ENCODE results near the gene PSMC1. TPM values are rescaled to one million over a fixed set of nuclear protein-coding genes. Genes with fewer than 3 reads are reported as not detected.

Gene PSMC1
- total RNA-seq, 2 donors from 2014 or later = 77.4 to 94.3 TPM

DNA sequence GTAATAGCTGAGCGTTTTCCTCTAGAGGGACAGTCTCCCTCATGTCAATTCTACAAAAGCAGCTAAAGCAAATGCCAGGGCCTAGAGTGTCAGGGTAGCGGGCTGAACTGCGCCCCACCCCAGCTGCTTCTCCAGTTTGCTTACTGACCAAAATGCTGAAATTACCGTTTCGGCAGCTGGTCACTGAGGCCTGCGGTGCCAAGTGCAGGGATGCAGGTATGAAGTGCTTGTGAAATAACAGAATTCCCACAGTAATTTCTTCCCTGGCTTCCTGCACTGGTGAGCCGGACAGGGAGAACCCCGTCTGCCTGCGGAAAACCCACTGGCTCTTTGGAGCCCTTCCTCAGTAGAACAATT, 19.1 kb downstream of the PSMC1 start:
- no peak overlapping the region for H3K4me3 ChIP-seq
- intact Hi-C loops (cut with DNase I) = no loop called here
- no peaks in the 10 kb centered on the region for H3K27me3 ChIP-seq (replicated peaks; ENCODE audit: insufficient read depth)
- peaks cover 0 to 6% of the 10 kb centered on the region in 2 donors for H3K36me3 ChIP-seq
- TF ChIP-seq, protein P1, sequence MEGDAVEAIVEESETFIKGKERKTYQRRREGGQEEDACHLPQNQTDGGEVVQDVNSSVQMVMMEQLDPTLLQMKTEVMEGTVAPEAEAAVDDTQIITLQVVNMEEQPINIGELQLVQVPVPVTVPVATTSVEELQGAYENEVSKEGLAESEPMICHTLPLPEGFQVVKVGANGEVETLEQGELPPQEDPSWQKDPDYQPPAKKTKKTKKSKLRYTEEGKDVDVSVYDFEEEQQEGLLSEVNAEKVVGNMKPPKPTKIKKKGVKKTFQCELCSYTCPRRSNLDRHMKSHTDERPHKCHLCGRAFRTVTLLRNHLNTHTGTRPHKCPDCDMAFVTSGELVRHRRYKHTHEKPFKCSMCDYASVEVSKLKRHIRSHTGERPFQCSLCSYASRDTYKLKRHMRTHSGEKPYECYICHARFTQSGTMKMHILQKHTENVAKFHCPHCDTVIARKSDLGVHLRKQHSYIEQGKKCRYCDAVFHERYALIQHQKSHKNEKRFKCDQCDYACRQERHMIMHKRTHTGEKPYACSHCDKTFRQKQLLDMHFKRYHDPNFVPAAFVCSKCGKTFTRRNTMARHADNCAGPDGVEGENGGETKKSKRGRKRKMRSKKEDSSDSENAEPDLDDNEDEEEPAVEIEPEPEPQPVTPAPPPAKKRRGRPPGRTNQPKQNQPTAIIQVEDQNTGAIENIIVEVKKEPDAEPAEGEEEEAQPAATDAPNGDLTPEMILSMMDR (IDR thresholded peaks at IDR 0.05) = no peak
- TF ChIP-seq POLR2AphosphoS5 (IDR thresholded peaks at IDR 0.05) (no peak), POLR2A (IDR thresholded peaks at IDR 0.05) (no peak)
- DNase-seq (ENCODE audit: low spot score) = no peak
- no peaks in the 10 kb centered on the region for H3K9me3 ChIP-seq
- no peak overlapping the region for H3K27ac ChIP-seq
- WGBS = 84% methylated on average over 9 of the region's 9 CpGs
- no peaks in the 10 kb centered on the region for H3K4me1 ChIP-seq (replicated peaks)

GRCh38 chr14:90275820-90276219, 19.5 kb downstream of the PSMC1 start:
- WGBS = 86% methylated on average over 8 of the region's 8 CpGs
- no peaks in the 10 kb centered on the region for H3K27me3 ChIP-seq (replicated peaks; ENCODE audit: insufficient read depth)
- TF ChIP-seq, protein P1 (IDR thresholded peaks at IDR 0.05) = no peak
- TF ChIP-seq POLR2A (IDR thresholded peaks at IDR 0.05) (no peak), POLR2AphosphoS5 (IDR thresholded peaks at IDR 0.05) (no peak)
- no peaks in the 10 kb centered on the region for H3K9me3 ChIP-seq
- intact Hi-C loops (cut with DNase I) = no loop called here
- no peaks in the 10 kb centered on the region for H3K4me1 ChIP-seq (replicated peaks)
- no peak overlapping the region for H3K27ac ChIP-seq
- H3K4me3 ChIP-seq = no peak overlapping the region
- peaks cover 0 to 6% of the 10 kb centered on the region in 2 donors for H3K36me3 ChIP-seq
- no peak for DNase-seq (ENCODE audit: low spot score)

- 73% methylated on average over 18 of the region's 18 CpGs for WGBS
- no peak overlapping the region for H3K4me3 ChIP-seq
- H3K27ac ChIP-seq = no peak overlapping the region
- no peaks in the 10 kb centered on the region for H3K27me3 ChIP-seq (replicated peaks; ENCODE audit: insufficient read depth)
- H3K4me1 ChIP-seq (replicated peaks) = no peaks in the 10 kb centered on the region
- intact Hi-C loops (cut with DNase I) = no loop called here
- TF ChIP-seq, protein P1 (IDR thresholded peaks at IDR 0.05) = no peak
- no peak for TF ChIP-seq POLR2A (IDR thresholded peaks at IDR 0.05)
- TF ChIP-seq POLR2AphosphoS5 (IDR thresholded peaks at IDR 0.05) = no peak
- no peak for DNase-seq (ENCODE audit: low spot score)
- H3K36me3 ChIP-seq = peaks cover 0 to 6% of the 10 kb centered on the region in 2 donors
- H3K9me3 ChIP-seq = no peaks in the 10 kb centered on the region
Observed at GRCh38 chr14:90276646-90277367, 20.5 kb downstream of the PSMC1 start.

- Histone ChIP-seq H3K36me3 (peaks cover 0 to 6% of the 10 kb centered on the region in 2 donors), H3K4me3 (no peak overlapping the region), H3K9me3 (no peaks in the 10 kb centered on the region), H3K4me1 (replicated peaks) (no peaks in the 10 kb centered on the region), H3K27me3 (replicated peaks; ENCODE audit: insufficient read depth) (no peaks in the 10 kb centered on the region), H3K27ac (no peak overlapping the region)
- no peak for DNase-seq (ENCODE audit: low spot score)
- 92% methylated on average over 23 of the region's 24 CpGs for WGBS
- intact Hi-C loops (cut with DNase I) = no loop called here
- no peak for TF ChIP-seq POLR2AphosphoS5 (IDR thresholded peaks at IDR 0.05)
- no peak for TF ChIP-seq POLR2A (IDR thresholded peaks at IDR 0.05)
Observed at GRCh38 chr14:90277581-90278198, 21.3 kb downstream of the PSMC1 start.

GRCh38 chr14:90278199-90279175, 22.1 kb downstream of the PSMC1 start:
- Histone ChIP-seq H3K9me3 (no peaks in the 10 kb centered on the region), H3K4me3 (no peak overlapping the region), H3K36me3 (peaks cover 0 to 6% of the 10 kb centered on the region in 2 donors), H3K27me3 (replicated peaks; ENCODE audit: insufficient read depth) (no peaks in the 10 kb centered on the region), H3K27ac (no peak overlapping the region), H3K4me1 (replicated peaks) (no peaks in the 10 kb centered on the region)
- 88% methylated on average over 35 of the region's 35 CpGs for WGBS
- TF ChIP-seq, protein P1 (IDR thresholded peaks at IDR 0.05) = no peak
- DNase-seq (ENCODE audit: low spot score) = no peak
- intact Hi-C loops (cut with DNase I) = no loop called here
